Astrocyte of the spinal cord (primary cell): Measurements from ENCODE around the gene SESN1.
"Not testable (repeated sequence)": the region's sequence is repeated elsewhere in the genome, so short reads cannot be mapped to it uniquely, and the experiment has no call there.

ENCODE experiments used
- DNase-seq: peaks from one replicate; pipeline ENCODE4 v3.0.0; 2011; ENCODE audit warnings: low read depth, low spot score
- H3K4me3 ChIP-seq: 2 replicates; pipeline ENCODE4 v1.5.1; 2011; ENCODE audit warnings: low read depth, mild to moderate bottlenecking, low read length, moderate library complexity
- in situ Hi-C: cut with HindIII; loops from 2 replicates; pipeline ENCODE4 v1.10.0; 2017; ENCODE audit warnings: low sequenced_read_pairs
- TF ChIP-seq, protein P1 (sequence below): IDR thresholded peaks from 2 replicates; pipeline ENCODE4 v1.5.1; 2012; ENCODE audit warnings: low read depth, mild to moderate bottlenecking, low read length, inconsistent platforms

SESN1 gene

DNA sequence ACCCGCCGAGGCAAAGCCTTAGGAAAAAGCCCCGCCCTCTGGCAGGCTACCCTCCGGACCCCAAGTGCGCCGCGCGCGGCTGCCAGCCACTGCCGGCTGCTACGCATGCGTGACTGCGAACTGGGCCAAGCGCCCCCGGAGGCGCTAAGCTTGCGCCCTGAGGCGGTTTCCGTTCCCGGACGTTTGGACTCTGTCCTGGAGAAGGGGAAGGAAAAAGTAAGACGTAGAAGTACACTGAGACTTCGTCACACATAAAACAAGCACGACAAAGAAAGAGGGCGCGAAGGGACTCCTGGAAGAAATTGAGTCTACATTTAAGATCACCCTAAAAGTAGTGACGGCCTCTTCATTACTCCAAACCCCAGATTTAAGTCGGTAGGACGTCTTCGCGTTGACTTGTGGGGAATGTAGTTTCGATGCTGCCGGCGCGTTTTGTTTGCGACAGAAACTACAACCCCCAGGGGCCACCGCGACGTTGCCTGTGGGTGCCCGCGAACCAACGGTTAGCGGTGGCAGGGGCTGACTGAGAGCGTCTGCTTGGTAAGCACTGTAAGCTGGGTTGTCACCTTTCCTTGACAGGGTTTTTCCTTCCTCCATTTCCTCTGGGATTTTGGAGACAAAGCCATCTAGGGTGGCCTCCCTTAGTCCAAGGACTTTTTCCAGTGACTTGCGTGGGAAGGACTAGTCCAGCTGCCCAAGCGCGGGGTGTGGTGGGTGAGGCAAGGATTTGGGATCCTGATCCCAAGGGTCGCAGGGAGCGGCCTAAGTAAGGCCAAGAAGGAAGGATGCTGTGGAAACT, 589 bp upstream of the SESN1 start, which contains the start of gene CEP57L1:
CEP57L1 (plus strand) TSS at position 472 of the 799 bp plus-strand sequence. CDS start 49,715 bp downstream, outside the sequence.
- peak; percentile 100 for DNase-seq
- TF ChIP-seq, protein P1, sequence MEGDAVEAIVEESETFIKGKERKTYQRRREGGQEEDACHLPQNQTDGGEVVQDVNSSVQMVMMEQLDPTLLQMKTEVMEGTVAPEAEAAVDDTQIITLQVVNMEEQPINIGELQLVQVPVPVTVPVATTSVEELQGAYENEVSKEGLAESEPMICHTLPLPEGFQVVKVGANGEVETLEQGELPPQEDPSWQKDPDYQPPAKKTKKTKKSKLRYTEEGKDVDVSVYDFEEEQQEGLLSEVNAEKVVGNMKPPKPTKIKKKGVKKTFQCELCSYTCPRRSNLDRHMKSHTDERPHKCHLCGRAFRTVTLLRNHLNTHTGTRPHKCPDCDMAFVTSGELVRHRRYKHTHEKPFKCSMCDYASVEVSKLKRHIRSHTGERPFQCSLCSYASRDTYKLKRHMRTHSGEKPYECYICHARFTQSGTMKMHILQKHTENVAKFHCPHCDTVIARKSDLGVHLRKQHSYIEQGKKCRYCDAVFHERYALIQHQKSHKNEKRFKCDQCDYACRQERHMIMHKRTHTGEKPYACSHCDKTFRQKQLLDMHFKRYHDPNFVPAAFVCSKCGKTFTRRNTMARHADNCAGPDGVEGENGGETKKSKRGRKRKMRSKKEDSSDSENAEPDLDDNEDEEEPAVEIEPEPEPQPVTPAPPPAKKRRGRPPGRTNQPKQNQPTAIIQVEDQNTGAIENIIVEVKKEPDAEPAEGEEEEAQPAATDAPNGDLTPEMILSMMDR, result no peak
- peak within 1 kb of the TSS; percentile 69 for H3K4me3 ChIP-seq
- in situ Hi-C loops, result no loop called here

DNA sequence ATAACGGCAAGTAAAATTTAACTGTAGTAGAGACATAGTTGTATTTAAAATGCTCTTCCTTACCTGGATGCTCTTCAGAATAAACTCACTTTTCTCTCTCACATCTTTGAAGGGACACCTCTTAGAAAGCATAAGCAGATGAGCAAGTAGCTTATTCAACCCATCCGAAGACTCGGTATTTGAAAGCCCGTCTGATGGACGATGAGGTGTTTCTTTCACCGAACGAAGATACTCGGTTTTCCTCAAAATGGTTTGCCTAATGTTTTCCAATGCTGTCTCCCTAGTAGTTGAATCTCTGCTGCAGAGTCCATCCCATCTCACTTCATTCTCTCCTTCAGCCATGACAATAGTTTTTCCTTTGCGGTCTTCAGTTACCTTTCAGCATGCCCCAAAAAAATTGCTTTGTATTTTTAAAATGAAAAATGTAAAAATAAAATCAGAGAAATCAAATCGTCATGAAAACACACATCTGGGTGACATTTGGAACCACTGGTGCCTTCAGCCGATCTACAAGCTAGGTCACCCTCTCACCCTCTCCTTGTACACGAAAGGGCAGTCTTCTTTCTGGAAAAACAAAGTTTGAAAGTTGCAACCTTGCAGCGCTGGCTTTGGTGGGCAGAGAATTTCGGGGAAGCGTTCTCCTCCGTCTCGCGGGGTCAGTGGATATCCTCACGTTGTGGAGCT, 772 bp downstream of the SESN1 start:
- peak; percentile 31 for DNase-seq
- TF ChIP-seq, protein P1, result no peak
- peak overlapping the region; percentile 69 for H3K4me3 ChIP-seq
- in situ Hi-C loops, result no loop called here

DNA sequence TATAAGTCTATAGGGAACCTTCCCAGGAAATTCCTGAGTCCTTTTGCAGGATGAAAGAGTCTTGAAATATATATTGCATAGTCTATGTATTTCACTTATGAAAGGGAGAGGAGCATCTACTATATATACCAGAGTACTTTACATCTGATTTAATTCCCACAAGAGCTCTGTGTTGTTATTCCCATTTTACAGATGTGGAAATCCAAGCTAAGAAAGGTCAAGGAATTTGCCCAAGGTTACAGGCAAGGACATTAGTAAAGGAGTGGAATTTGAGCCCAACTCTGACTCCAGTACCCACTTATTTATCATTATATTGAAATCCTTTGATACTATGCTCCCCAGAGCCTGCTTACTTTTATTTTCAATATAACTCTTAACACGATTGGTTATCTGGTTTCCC, 2.6 kb downstream of the SESN1 start:
- TF ChIP-seq, protein P1, result no peak
- in situ Hi-C loops, result no loop called here
- peak overlapping the region; percentile 69 for H3K4me3 ChIP-seq

DNA sequence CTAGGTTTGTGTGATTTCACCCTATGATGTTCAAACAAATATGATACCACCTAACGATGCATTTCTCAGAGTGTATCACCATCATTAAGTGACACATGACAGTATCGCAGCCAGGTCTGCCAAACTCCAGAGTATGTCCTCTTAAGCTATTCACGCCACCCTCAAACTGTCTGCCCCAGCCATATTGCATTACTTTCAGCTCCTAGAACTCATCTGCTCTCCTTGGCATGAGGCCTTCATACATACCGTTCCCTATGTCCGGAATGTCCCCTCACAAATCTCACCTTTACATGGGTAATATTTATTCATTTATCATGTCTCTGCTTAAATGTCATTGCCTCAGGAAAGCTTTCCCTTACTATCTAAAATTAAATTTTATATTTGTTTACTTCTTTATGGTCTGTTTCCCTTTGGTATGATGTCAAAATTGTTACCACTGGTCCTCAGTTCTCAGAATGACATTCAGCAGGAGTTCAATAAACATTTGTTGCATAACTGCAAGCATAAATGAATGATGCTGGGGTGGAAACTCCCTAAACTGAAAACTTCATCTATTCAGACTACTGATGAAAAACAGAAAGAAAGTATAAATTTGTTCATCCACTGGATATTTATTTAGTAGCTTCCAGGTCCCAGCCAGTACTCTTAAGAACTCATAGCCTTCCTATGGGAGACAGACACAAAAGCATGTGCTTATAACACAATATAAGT, 3.2 kb downstream of the SESN1 start:
- TF ChIP-seq, protein P1, result no peak
- in situ Hi-C loops, result no loop called here
- no peak for DNase-seq
- no peak overlapping the region for H3K4me3 ChIP-seq

More for the DNA sequence above, 2.6 kb downstream of the SESN1 start:
- no peak for DNase-seq

DNA sequence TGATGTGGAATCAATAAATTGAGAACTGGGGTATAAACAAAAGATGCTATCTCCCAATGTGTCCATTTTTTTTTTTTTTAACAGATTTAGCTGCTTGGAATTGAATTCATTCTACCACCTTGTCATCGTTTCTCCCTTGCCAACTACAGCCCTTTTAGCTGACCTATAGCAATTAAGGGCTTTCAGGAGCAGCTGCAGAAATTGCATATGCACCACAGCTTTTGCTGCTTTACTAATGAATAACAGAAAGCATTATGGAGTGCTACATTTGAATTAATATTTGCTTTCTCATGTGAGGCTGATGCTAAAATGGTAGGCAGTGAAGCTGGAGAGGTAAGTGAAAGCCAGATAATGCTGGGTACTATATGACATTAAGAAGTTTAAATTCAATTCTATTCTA, 5.7 kb downstream of the SESN1 start:
- TF ChIP-seq, protein P1, result no peak
- no peak overlapping the region for H3K4me3 ChIP-seq
- in situ Hi-C loops, result no loop called here
- no peak for DNase-seq

DNA sequence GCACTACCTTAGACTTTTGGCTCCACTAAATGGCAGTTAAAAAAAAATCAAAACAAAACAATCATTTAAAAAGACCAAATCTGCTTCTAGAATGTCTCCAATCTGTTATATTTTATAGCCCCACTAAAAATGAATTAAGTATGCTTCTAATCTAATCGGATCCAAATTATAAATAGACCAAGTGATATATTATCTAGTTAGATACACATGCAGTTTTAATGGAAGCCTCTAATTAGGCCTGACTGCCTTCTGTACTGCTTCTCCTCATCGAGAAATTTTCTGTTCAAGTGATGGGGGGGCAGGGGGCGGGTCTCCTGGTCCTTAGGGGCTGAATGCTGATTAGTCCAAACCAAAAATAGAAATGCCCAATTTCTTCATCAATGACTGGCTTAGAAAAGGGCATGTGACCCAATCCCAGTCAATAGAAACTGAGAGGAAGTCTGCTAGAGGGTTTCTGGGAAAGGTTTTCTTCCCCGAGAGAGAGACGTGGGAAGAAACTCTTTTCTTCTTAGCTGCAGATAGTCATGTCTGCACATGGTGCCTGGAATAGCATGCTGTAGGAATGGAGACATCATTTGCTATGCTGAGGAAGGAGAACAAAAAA, 6.9 kb downstream of the SESN1 start:
- in situ Hi-C loops, result no loop called here
- no peak overlapping the region for H3K4me3 ChIP-seq
- TF ChIP-seq, protein P1, result no peak
- DNase-seq, result no peak

DNA sequence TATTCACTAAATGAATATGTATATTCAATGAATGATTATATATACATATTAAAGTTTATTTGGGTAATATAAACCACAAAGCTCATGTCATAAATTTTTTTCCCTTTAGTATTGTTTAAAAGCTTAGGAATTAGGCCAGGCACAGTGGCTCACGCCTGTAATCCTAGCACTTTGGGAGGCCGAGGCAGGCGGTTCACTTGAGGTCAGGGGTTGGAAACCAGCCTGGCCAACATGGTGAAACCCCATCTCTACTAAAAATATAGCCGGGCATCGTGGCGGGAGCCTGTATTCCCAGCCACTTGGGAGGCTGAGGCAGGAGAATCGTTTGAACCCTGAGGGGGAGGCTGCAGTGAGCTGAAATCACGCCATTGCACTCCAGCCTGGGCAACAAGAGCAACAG, 10.5 kb downstream of the SESN1 start:
- in situ Hi-C loops, result not testable (repeated sequence)

More for the DNA sequence above, 10.5 kb downstream of the SESN1 start:
- H3K4me3 ChIP-seq, DNase-seq: not testable (repeated sequence)
